IPS DF 19.7 (cell line): ENCODE measurements around the gene CPD.
A peak's percentile ranks its signal among the peaks of the same experiment; 100 is the strongest.
"Not testable (repeated sequence)": the region's sequence is repeated elsewhere in the genome, so short reads cannot be mapped to it uniquely, and the experiment has no call there.

ENCODE experiments used
- DNase-seq: peaks from one replicate; pipeline ENCODE4 v3.0.0-alpha.2; 2013; ENCODE audit warnings: low read depth, low spot score

Gene CPD

GRCh38 chr17:30378825-30379302, at the start of gene CPD:
Gene CPD (plus strand): TSS chr17:30378927. CDS start chr17:30378981, 54 bp downstream.
- DNase-seq, result no peak

- DNase-seq, result no peak
Measured at GRCh38 chr17:30332057-30332542, 46.6 kb upstream of the CPD start.

- DNase-seq, result no peak
Measured at GRCh38 chr17:30333503-30334360, 45.0 kb upstream of the CPD start, which contains the start of gene TMIGD1. Gene TMIGD1 (minus strand): TSS chr17:30334057. CDS start chr17:30332133, 1,924 bp downstream.

GRCh38 chr17:30334421-30334820, 44.3 kb upstream of the CPD start:
- DNase-seq, result no peak

GRCh38 chr17:30336369-30337171, 42.2 kb upstream of the CPD start:
- DNase-seq, result peak; percentile 42

- DNase-seq, result no peak
Measured at GRCh38 chr17:30337393-30337999, 41.2 kb upstream of the CPD start.

GRCh38 chr17:30339086-30339485, 39.6 kb upstream of the CPD start:
- no peak for DNase-seq

- DNase-seq, result no peak
Measured at GRCh38 chr17:30340801-30341356, 37.8 kb upstream of the CPD start.

GRCh38 chr17:30341703-30342249, 37.0 kb upstream of the CPD start:
- DNase-seq, result no peak

GRCh38 chr17:30343244-30343643, 35.5 kb upstream of the CPD start:
- not testable (repeated sequence) for DNase-seq

- DNase-seq, result no peak
Measured at GRCh38 chr17:30343796-30344195, 34.9 kb upstream of the CPD start.

GRCh38 chr17:30344283-30345088, 34.2 kb upstream of the CPD start:
- DNase-seq, result no peak

- no peak for DNase-seq
Measured at GRCh38 chr17:30345089-30345433, 33.7 kb upstream of the CPD start.

GRCh38 chr17:30345527-30346075, 33.1 kb upstream of the CPD start:
- DNase-seq, result no peak

GRCh38 chr17:30346221-30346795, 32.4 kb upstream of the CPD start:
- no peak for DNase-seq

GRCh38 chr17:30347488-30347887, 31.2 kb upstream of the CPD start:
- DNase-seq, result no peak

- DNase-seq, result no peak
Measured at GRCh38 chr17:30349252-30349651, 29.5 kb upstream of the CPD start.

- DNase-seq, result not testable (repeated sequence)
Measured at GRCh38 chr17:30351263-30351662, 27.5 kb upstream of the CPD start.

GRCh38 chr17:30351735-30352134, 27.0 kb upstream of the CPD start:
- DNase-seq, result no peak
